GM21360 (cell line): Measurements from ENCODE around the gene RPRD1B.

Source experiments
- ATAC-seq: cut with Tn5 transposase; IDR thresholded peaks from one replicate; pipeline ENCODE4 v1.9.1; 2021; ENCODE audit warnings: mild to moderate bottlenecking, moderate library complexity; ENCODE audit not compliant: unreplicated experiment

The RPRD1B gene

DNA sequence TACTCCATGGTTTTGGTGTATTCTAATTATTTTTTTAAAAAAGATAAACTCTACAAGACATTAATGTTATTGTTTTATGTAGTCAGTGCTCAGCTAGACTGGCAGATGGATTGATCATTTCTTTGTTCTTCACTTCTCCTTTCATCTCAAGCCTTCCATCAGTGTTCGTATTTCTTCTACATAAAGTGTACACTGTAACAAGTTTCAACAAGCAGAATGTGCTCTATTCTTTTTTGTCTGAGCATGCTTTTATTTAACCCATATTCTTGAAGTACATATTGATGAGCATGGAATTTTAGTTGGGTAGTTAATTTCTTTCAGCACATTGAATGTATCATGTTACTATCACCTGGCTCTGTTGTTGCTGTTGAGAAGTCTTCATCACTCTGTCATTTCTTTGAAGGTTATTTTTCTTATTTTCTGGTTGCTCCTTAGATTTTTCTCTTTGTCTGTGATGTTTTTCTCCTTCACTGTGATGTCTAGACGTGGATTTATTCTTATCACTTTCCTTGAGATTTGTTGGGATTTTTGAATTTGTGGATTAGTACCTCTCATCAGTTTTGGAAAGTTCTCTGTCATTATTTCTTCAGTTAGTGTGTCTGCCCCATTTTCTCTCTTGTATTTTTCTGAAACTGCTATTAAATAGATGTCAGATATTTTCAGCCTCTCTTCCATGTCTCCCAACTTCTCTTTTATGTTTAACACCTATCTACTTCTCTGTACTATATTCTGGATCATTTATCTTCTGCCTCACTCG, 83.0 kb downstream of the RPRD1B start:
- no peak for ATAC-seq

DNA sequence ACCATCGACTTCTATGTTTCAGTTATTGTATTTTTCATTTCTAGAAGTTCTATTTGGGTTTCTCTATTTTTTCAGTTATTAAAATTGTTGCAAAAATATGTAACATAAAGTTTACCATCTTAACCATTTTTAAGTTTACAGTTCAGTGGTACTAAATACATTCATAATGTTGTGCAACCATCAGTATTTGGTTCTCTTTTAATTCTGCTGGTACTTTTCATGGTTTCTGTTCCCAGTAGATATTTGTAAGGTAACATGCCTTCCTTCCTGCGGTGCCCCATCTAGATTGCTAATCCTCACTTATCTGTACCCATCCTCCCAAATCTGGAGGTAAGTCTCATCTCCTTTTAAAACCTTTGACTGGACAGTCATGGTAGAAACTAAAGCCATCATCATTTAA, 83.7 kb downstream of the RPRD1B start:
- ATAC-seq = no peak

DNA sequence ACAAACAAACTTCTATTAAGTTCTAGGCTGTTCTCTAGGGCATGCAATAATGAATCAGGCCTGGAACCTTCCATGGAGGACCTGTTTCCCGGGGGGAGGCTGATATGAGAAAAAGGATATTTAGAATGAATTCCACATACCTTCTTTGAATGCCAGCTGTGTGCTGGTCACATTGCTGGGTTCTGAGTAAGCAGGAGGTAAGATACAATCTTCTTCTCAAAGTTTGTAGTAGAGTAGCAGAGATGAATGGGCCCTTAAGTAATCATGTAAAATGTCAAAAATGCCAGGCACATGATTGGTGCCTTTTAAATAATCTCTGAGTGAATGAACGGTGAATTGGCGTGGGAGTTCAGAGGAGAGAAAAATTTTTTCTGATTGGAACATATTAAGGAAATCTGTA, 84.1 kb downstream of the RPRD1B start:
- ATAC-seq = no peak

DNA sequence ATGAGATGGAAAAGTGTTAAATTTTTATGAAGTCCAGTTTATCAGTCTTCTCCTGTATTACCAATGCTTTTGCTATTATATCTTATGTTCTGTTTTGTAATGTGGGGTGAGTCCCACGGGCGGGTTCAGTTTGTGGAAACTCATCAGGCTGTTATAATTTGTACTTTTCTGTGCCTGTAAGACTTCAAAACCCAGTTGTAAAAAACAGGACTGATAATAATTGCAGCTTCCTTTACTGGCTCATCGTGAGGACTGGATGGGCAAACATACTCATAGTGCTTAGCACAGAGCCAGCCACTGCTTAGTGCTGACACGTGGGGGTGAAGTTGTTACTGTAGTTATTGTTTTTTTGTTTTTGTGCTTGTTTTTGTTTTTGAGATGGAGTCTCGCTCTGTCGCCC, 85.9 kb downstream of the RPRD1B start:
- ATAC-seq = no peak

DNA sequence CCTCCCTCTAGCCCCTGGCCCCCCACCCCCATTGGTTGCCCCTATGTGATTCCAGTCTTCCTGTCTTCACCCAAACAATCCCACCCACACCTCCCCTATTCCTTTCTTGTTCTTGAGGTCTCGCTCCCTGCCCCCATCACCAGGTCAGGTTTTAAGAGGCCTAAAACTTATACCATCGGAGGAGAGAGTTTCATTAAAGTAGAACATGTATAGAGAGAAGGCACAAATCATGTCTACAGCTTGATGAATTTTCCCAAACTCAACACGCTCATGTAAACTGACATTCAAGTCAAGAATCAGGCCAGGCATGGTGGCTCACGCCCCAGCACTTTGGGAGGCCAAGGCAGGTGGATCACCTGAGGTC, 87.1 kb downstream of the RPRD1B start:
- no peak for ATAC-seq

DNA sequence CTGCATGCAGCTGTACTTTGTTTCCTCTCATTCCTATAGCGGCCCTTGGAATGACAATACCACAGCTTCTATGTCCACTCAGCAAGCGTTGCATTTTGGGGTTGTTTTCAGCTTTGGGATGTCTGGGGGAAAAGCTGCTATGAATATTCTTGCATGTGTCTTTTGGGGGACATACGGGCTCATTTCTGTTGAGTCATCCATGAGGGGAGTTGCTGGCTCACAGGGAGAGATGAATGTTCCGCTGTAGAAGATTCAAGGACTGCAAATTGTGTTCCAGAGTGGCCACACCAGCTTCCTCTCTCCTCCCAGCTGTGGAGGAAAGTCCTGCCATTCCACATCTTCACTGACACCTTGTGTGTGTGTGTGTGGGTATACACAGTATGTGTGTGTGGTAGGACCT, 88.2 kb downstream of the RPRD1B start:
- ATAC-seq = no peak

DNA sequence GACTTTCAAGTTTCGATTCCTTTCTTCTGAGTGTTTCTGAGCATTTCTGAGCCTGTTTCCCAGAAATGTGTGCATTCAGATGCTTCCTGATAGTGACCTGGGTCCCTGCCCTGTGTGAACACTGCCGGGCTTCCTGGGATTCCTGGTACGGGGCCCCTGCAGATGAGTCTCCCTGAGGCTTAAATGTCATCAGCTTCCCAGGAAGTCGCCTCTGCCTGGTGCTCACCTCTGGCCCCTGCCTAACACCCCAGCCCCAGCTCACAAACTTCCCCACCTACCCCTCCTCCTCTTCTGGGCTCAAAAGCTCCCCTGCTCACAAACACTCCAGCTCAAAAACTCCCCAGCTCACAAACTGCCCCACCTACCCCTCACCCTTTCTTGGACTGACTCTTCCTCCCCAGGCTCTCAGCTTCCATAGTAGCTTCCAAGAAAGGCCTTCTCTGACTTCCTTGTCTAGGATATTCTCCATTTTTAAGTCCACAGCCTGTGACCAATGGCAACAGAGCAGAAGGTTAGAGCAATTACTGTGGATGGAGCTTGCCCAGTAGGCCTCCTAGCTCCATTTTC, 89.6 kb downstream of the RPRD1B start:
- no peak for ATAC-seq

DNA sequence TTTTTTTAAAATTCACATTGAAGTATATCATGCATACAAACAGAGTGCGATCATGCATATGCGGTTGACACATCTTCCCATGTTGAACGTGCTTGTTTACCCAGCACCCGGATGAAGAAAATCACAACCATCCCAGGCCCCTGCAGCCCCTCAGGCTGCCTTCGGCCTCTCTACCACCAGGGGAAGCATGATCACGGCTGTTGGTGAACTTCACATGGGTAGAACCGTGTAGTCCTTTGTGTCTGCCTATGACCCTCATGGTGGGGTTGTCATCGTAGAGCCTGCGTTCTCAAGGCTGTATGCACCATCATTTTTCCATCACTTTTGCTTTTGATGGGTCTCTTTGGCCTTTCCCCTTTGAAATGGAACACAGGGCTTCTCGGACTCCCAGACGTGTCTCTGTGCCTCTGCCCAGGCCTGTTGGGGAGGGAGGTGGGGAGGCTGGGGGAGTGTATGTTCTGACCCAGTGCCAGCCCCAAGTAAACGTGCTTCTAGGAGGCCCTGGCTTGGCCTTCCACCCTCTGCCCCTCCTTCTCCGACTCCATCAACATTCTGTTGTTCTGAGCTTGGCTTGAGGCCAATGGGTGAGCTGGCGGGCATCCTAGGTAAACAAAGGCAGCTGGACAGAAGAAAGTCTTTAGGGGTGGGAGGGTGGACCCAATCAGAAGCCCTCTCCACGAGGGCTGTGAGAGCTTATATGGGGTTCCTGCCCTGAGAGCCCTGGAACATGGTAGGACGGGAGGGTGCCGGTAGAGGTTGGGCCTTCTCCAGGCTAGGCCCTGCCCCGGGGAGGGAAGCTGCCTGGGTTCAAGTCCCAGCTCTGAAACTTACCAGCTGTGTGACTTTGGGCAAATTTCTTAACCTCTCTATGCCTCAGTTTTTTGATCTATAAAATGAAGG, 91.9 kb downstream of the RPRD1B start:
- no peak for ATAC-seq

DNA sequence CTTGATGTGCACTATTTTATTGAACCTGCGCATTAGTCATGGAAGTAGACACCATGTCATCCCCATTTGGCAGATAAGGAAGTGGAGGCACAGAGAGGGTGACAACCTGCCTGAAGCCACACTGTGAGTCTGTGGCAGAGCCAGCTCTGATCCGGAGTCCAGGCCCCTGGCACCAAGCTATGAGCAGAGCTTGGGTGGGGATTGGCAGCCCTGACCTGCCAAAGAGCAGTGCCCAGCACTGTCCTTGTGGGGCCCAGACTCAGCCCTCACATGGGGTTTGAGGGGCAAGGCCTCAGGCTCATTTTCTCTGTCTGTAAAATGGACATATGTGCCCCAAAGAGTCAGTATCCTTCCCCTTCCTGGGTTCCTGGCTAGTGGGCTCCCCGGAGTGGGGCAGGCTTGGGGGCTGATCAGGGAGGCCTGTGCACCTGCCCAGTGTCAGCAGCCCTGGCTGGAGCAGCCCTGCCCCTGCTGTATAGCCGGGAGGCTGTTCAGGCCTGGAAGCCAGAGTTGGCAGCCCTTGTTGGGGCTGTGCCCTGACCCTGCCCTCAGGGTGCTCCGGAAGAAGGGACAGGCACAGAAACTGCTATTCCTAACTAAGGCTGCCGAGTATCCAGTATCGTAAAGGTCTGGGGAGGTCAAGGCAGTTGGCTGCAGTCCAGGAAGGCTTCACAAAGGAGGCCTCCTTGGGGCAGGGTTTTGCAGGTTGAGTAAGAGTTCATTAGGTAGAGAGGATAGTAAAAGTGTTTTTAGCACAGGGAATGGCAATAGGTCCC, 92.8 kb downstream of the RPRD1B start:
- no peak for ATAC-seq

DNA sequence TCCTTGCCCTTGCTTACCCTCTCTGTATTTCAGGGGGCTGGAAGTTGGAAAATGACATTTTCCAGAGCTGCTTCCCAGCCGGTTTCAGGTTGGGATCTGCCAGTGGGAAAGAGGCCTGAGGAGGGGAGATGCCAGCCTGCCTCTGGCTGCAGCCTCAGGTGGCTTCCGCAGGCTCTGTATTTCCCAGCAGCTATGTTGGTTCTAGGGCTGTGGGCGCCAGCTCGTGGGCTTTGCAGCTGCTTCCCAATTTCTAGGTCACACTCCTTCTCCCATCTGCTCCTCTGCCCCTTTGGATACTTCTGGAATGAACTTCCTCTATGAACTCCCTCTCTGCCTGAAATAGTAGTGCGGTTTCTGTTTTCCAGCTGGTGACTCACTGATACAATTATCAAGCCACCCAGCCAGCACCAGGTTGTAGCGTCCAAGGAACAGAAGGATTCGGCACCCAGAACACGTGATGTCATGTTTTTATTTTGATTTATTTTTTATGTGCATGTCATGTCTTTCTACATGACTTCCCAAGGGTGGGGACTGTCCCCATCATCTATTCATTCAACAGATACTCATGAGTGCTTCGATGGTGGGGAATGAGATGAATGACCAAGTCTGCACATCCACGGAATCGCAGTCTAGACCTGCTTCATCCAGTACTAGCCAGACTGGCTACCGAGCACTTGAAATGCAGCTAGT, 93.5 kb downstream of the RPRD1B start:
- ATAC-seq = no peak

DNA sequence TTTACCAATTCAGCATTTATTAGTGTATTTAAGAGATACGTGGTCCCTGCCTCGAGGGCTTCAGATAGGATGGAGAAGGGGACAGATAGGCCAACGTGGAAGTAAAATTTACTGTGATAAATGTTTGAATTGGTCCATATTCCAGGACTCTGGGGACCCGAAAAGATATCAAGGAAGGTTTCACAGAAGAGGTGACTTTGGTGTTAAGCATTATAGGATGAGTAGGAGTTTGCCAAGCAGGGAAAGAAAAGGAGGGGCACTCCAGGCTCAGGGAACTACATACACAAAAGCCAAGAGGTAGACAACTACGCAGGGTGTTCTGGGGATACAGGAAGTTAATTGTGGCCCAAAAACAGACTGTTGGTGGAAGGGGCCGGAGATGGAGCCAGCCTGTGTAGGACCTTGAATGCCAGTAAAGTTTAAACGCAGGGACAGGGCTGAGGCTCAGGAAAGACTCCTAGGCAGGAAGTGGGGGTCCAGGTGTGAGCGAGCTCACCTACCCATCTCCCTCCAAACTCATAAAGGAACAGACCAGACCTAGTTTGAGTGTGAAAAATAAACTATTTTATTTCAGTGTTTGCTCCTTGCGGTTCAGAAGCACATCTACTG, 94.5 kb downstream of the RPRD1B start:
- ATAC-seq = no peak

DNA sequence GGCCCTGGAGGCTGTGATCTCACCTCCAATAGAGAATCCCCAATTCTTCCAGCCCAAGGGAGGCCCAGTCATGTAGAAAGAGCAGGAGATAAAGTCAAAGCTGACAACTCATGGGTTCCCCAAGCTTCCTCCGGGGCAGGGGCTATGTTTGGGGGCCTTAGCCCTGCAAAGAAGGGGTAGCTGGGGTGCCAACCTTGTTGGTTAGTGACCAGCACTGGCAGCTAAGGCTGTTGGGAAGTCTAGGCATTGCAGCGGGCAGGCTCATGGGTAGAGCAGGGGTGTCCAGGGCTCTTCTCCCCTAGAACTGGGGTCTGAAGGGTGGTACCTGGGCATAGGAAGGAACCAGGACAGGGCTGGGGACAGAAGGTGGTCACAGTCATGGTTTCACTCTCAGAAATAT, 95.1 kb downstream of the RPRD1B start:
- no peak for ATAC-seq

DNA sequence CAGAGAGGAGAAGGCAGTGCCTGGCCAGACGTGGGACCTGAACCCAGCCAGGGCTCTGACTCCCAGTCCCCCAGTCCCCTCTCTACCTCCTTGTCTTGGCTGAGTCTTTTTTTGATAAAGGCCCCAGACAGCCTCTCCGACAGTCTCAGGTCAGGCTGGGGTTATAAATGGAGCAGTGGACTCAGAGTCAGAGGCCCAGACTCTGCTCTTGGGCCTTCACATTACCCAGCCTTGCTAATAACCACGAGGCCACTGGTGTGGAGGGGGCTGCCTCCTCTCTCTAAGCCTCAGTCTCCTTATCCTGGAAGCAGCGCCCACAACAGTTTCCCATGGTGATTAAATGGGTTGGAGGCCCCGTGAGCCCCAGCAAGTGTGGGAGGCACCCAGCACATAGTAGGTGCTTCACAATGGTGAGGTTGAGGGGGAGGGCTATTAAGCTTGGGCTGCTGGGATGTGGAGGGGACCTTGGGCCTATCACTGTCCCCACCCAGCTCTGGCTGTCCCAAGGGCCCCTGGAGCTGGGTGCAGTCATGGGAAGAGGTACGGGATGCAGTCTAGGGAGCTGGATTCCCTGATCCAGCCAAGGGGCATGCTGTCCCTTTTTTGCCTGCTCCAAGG, 95.8 kb downstream of the RPRD1B start:
- no peak for ATAC-seq

DNA sequence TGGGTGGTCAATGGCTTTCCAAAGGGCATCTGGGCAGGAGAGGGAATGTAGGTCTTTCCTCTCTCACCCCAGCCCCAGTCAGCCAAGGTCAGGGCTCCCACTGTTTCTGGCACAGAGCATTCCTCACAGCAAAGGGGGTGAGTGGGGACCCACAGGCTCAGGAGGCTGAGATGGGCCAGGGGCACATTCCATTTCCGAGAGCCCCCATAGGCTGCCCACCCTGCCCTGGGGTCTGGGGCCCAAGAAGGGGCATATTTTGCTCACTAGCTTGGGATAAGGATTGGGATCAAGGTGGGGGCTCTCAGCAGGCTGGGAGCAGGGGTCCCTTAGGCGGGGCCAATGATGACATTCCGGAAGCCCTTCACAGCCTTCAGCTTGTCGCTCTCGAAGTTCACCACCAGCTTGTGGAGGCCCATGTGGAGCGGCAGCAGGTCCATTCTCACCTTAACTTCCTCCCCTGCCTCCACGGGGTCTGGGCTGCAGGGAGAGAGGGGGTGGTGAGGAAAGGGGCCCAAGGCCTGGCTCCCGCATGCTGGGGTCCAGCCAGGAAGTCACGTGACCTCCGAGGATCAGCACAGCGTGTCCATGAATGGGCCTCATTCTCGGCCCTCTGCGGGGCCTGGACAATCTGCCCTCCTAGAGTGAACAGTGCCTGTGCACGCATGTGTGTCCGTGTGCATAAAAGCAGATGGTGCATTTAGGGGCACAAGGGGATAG, 96.5 kb downstream of the RPRD1B start:
- no peak for ATAC-seq

DNA sequence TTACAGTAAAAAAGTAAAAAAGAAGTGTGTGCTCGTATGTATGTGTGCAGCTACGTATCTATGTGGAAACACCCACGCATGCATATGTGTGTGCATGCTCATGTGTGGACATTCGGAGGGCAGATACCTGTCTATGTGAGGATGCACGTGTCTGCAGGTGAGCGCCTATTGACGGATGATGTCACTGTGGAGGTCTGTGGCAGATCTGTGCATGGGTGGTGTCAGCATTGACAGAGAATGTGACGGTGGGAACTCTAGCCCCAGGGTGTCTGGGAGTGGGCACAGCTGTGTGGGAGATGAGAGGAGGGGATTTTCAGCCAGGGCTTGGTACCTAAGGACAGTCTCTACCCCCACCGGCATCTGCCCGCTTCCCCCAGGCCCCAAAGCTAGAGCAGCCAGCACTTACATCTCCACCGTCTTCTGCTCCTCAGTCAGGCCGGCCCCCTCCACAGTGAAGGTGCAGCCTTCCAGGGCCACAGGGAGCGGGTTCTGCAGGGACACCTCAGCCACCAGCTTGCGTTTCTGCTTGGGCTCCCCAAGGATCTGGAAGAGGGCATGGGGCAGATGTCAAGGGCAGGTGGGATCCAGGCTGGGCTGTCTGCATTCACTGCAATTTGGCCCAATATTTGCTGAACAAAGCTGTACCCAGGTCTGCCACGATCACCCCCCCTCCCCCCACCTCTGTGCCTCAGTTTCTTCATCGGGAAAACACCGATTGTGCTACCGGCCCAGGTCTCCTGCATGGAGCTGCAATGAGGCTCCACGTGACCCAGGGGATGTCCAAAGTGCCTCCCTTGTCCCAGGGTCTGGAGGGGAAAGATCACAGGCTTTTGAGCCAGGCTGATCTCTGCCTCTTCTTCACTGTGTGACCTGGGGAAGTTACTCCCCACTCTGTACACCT, 97.4 kb downstream of the RPRD1B start:
- no peak for ATAC-seq

DNA sequence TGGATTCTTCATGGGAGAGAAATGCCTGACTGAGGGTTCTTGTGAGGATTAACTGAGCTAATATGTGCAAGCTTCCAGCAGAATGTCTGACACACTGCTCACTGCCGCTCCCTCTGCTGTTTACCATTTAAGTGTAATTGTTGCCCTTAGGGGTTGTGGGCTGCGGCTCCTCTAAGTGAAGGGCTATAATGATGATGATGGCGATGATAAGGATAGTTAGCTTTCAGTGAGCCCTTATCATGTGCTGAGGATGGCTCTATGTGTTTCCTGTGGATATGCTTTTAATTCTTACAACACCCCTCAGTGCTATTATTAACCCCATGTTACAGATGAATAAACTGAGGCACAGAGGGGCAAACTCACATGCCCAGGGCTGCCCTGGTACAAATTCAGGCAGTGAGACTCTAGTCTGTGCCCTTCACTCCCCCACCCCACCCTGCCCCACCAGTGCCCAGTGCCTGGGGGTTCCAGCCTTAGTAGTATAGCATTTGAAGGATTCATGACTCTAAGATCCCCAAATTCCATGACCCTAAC, 98.1 kb downstream of the RPRD1B start:
- no peak for ATAC-seq

DNA sequence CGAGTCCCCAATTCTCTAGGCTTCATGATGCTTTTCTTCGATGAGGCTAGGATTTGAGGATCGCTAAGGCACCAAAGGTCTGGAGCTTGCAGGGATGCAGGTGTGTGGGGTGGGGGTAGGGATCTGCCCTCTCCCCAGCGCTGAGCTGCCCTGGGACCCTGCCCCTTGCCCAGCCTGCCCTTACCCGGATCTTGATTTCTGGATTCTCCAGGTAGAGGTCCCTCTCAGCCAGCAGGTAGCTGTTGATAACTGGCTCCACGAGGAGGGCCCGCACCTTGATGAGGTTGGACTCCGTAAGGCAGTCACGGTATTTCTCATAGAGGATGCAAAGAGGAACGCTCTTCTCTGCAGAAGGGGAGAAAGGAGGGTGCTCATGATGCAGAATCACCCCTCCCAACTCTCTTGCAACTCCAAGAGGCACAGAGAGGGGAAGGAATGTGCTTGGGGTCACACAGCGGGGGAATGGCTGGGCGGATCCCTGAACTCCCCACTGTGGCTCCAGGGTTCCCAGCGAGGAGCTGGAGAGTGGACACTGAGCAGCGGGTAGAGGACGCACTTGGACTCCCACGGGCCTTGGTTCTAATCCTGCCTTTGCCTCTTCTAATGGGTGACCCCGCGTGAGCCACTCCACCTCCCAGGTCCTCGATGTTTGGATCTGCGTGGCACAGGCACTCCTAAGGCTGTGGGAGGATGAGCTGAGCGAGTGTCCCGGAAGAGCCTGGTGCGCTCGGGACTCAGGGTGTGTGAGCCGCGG, 98.8 kb downstream of the RPRD1B start:
- no peak for ATAC-seq
